Measurements from ENCODE around the gene GNL3.

The GNL3 gene

DNA sequence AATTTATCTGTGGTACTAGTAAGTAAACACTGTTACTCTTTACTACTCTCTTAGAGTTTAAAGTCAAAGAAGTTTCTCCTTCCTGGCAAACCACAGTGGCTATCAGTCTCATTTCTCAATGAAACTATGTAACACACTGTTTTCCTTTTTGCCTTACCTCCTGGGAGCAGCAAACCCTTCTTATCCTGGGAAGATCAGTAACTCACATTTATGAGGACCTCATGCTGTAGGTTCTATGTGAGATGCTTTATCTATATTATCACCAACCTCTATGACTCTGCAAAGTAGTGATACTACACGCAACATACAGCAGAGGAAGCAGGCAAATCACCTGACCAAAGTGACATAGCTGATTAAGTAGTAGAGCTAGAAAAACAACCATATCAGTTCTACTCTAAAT, 35.4 kb upstream of the GNL3 start:
- TF ChIP-seq POLR2AphosphoS5 (IDR thresholded peaks at IDR 0.05; ENCODE audit: low read depth, low read length), result no peak
- TF ChIP-seq TAF1 (IDR thresholded peaks at IDR 0.05; ENCODE audit: borderline replicate concordance, insufficient read depth, low read length), result no peak
- no peak for TF ChIP-seq SIN3A (IDR thresholded peaks at IDR 0.05; ENCODE audit: borderline replicate concordance, insufficient read depth, low read length)
- TF ChIP-seq, protein P1, sequence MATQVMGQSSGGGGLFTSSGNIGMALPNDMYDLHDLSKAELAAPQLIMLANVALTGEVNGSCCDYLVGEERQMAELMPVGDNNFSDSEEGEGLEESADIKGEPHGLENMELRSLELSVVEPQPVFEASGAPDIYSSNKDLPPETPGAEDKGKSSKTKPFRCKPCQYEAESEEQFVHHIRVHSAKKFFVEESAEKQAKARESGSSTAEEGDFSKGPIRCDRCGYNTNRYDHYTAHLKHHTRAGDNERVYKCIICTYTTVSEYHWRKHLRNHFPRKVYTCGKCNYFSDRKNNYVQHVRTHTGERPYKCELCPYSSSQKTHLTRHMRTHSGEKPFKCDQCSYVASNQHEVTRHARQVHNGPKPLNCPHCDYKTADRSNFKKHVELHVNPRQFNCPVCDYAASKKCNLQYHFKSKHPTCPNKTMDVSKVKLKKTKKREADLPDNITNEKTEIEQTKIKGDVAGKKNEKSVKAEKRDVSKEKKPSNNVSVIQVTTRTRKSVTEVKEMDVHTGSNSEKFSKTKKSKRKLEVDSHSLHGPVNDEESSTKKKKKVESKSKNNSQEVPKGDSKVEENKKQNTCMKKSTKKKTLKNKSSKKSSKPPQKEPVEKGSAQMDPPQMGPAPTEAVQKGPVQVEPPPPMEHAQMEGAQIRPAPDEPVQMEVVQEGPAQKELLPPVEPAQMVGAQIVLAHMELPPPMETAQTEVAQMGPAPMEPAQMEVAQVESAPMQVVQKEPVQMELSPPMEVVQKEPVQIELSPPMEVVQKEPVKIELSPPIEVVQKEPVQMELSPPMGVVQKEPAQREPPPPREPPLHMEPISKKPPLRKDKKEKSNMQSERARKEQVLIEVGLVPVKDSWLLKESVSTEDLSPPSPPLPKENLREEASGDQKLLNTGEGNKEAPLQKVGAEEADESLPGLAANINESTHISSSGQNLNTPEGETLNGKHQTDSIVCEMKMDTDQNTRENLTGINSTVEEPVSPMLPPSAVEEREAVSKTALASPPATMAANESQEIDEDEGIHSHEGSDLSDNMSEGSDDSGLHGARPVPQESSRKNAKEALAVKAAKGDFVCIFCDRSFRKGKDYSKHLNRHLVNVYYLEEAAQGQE (IDR thresholded peaks at IDR 0.05; ENCODE audit: insufficient read depth in 1 of 2, low read depth in 2 of 2, low read length in 2 of 2), result no peak
- no peak for TF ChIP-seq FOXP2 (optimal IDR thresholded peaks at IDR 0.05; ENCODE audit: borderline replicate concordance, extremely low read depth, extremely low read length, insufficient read depth)

DNA sequence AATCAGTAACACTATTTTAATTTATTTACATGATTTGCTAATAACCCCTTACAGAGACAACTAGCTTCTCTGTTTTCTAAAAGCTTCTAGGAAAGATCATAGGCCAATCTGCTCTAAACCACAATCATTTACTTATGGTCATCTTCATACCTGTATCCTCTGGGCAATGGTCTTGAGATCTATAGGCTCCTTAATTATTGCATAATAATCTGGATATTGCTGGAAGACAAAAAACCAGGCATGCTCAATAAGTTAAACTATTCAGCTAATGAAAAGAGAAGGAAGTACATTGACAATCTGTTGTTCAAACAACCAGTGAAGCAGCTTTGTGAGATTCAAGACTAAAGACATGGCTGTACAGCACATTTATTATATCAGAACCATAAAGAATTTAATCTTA, 34.2 kb upstream of the GNL3 start:
- TF ChIP-seq FOXP2 (optimal IDR thresholded peaks at IDR 0.05; ENCODE audit: borderline replicate concordance, extremely low read depth, extremely low read length, insufficient read depth) (no peak), TAF1 (IDR thresholded peaks at IDR 0.05; ENCODE audit: borderline replicate concordance, insufficient read depth, low read length) (no peak), POLR2AphosphoS5 (IDR thresholded peaks at IDR 0.05; ENCODE audit: low read depth, low read length) (no peak), SIN3A (IDR thresholded peaks at IDR 0.05; ENCODE audit: borderline replicate concordance, insufficient read depth, low read length) (no peak)
- TF ChIP-seq, protein P1 (IDR thresholded peaks at IDR 0.05; ENCODE audit: insufficient read depth in 1 of 2, low read depth in 2 of 2, low read length in 2 of 2), result no peak

DNA sequence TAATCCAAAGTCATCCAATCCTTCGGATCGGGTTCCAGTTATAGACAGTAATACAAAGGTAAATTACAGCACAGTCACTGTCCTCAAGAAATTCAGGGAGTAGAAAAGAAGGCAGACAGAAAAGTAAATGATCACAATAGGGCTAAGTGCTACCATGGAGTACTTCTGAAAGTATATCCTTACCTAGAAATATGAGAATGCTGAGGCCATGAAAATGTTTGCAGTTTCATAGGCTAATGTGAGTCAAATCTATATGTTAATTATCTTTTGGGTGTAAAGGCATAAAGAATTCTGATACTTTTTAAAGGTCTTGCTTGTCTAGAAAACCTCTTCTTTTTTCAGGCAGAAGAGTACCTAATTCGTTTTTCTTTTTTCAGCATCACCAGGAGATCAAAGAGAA, 29.9 kb upstream of the GNL3 start:
- TF ChIP-seq SIN3A (IDR thresholded peaks at IDR 0.05; ENCODE audit: borderline replicate concordance, insufficient read depth, low read length) (no peak), FOXP2 (optimal IDR thresholded peaks at IDR 0.05; ENCODE audit: borderline replicate concordance, extremely low read depth, extremely low read length, insufficient read depth) (no peak), TAF1 (IDR thresholded peaks at IDR 0.05; ENCODE audit: borderline replicate concordance, insufficient read depth, low read length) (no peak), POLR2AphosphoS5 (IDR thresholded peaks at IDR 0.05; ENCODE audit: low read depth, low read length) (no peak)

DNA sequence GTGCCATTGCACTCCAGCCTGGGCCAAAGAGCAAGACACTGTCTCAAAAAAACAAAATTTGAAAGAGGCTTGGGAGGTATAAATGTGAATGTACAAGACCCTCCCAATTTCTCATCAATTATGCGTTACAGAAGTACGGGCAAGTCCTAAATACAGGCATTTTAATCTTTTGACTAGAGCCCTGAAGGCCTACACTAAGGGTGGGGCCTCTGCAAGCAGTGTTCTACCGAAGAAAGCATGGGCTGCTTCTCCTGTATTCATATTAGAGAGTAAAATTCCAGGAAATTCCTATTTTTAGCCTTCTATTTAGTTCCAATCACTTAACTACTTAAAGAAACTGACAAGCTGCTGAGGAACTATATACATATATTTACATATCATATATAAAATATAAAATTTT, 25.8 kb upstream of the GNL3 start:
- TF ChIP-seq SIN3A (IDR thresholded peaks at IDR 0.05; ENCODE audit: borderline replicate concordance, insufficient read depth, low read length), result no peak
- TF ChIP-seq FOXP2 (optimal IDR thresholded peaks at IDR 0.05; ENCODE audit: borderline replicate concordance, extremely low read depth, extremely low read length, insufficient read depth), result no peak
- TF ChIP-seq TAF1 (IDR thresholded peaks at IDR 0.05; ENCODE audit: borderline replicate concordance, insufficient read depth, low read length), result no peak
- TF ChIP-seq, protein P1 (IDR thresholded peaks at IDR 0.05; ENCODE audit: insufficient read depth in 1 of 2, low read depth in 2 of 2, low read length in 2 of 2), result no peak
- TF ChIP-seq POLR2AphosphoS5 (IDR thresholded peaks at IDR 0.05; ENCODE audit: low read depth, low read length), result no peak

DNA sequence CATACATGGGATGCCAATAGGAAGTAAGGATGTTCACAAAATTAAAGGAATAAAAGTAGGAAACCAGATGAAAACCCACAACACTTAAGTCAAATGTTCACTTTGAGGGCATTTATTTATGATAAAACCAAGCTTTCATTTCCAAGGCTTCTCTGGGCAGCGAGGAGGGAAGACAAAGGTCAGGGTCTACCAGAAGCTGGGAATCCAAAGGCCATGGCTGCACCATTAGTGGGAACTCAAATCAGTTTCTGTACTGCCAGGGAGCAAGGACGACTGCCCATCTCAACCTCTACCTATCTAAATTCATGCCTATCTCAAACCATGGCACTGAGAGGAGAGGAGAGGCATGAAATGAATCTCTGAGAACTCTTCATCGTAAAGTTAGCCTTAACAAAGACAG, 22.7 kb upstream of the GNL3 start:
- TF ChIP-seq TAF1 (IDR thresholded peaks at IDR 0.05; ENCODE audit: borderline replicate concordance, insufficient read depth, low read length) (no peak), SIN3A (IDR thresholded peaks at IDR 0.05; ENCODE audit: borderline replicate concordance, insufficient read depth, low read length) (no peak), FOXP2 (optimal IDR thresholded peaks at IDR 0.05; ENCODE audit: borderline replicate concordance, extremely low read depth, extremely low read length, insufficient read depth) (no peak), POLR2AphosphoS5 (IDR thresholded peaks at IDR 0.05; ENCODE audit: low read depth, low read length) (no peak)
- TF ChIP-seq, protein P1 (IDR thresholded peaks at IDR 0.05; ENCODE audit: insufficient read depth in 1 of 2, low read depth in 2 of 2, low read length in 2 of 2), result no peak

All from PFSK-1 (cell line).